Hematopoietic multipotent progenitor cell treated with erythropoietin and hydrocortisone succinate and interleukin-3 and kit ligand, for 4 days (in vitro differentiated cells): ENCODE measurements around the gene PUS1.
A peak's percentile ranks its signal among the peaks of the same experiment; 100 is the strongest.

Source experiments
- DNase-seq: peaks from one replicate; pipeline ENCODE4 v3.0.0-alpha.2; 2015

The PUS1 gene

DNA sequence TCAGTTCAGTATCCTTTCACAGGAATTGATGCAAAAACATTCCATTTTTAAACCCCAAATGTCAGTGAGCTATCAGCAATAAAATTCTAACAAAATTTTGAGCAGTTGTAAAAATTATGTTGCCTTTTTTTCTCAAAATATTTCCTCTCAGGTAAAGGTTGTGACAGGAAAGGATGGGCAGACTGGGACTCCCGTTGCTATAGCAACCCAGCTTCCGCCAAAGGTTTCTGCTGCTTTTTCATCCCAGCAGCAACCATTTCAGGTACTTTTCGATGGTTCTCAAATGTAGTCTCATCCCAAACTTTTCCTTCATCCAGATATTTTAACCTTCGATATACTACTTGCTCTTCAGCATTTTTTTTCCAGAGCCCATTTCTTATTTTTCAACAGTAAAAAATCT is 34.3 kb downstream of the PUS1 start:
- DNase-seq: no peak

DNA sequence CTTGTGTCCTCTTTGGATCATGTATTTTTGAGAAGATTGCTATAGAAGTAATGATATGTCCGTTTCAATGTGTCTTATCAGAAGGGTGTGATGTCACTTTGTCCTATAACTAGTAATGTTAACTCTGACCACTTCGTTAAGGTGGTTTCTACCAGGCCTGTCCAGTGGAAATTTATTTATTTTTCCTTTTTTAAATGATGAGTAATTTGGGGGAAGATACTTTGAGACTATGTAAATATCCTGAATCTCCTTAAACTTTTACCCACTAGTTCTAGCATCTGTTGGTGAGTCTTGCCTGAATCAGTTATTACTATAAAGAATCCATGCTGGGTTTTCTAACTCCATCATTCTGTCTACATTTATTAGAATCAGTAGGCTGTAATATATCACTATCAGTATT is 36.0 kb downstream of the PUS1 start:
- DNase-seq: no peak

DNA sequence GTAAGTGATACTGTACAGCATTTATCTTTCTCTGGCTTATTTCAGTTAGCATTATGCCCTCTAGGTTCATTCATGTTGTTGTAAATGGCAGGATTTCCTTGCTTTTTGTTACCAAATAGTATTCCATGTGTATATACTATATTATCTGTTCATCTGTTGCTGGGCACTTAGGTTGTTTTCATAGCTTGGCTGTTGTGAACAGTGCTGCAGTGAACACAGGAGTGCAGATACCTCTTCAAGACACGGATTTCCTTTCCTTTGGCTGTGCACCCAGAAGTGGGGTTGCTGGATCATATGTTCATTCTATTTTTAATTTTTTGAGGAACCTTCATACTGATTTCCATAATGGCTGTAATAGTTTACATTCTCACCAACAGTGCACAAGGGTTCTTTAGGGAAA is 42.1 kb downstream of the PUS1 start:
- DNase-seq: no peak

DNA sequence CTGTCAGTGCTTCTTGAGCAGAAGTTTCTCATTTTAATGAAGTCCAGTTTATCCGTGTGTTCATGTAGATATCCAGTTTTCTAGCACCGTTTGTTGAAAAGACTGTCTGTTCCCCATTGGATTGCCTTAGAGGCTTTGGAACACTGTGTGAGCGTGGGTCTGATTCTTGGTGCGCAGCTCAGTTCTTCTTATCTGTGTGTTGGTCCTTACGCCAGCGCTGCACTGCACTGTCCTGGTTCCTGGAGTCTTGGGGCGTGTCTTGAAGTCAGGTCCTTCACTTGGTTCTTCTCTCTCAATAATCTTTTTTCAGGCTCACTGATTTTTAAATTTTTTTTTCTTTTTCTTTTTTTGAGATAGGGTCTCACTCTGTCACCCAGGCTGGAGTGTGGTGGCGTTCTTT is 46.2 kb downstream of the PUS1 start:
- DNase-seq: no peak

DNA sequence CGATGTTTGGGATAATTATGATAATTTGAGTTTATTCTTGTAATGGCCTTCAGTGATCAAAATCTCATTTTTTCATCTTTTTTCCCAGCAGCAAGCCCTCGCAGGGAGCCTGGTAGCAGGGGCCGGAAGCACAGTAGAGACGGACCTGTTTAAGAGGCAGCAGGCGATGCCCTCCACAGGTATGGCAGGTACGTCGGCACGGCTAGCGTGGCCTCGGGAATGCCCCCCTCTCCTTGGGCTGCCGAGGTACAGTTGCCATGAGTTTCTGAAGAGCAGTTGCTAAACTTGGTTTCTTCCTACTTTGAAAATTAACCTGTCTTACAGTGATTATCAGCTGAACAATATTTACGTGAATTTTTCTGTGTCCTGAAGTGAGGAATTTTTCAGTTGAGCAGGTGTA is 50.5 kb downstream of the PUS1 start:
- no peak for DNase-seq

DNA sequence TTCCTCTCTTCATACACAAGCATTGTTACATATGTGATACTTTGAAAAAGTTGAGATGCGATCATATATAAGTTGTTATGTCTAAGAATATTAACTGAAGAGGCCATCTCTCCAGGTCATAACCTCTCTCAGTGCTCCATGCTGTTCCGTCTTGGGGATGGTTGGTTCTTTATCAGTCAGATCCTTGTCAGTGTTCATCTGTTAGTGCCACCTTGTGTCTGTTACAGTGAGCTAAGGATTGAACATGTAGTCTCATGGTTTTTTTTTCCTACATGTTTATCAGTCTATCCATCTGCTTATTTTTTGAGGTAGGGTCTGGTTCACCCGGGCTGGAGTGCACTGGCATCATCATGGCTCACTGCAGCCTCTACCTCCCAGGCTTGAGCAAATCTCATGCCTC is 51.2 kb downstream of the PUS1 start:
- DNase-seq: peak; percentile 26

DNA sequence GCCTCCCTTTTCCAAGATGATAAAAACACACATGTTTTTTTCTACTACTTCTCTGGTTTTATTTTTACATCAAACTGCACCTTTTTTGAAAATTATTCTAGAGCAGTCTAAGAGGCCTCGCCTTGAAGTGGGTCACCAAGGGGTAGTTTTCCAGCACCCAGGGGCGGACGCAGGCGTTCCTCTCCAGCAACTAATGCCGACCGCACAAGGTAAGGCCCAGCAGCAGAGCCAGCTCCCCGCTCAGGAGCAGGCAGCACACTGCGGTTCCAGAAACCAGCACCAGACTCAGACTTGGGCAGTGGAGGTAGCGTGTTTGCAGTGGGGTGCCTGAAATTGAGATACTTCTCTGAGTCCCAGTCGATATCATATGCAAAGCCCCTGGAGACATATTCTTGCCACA is 52.3 kb downstream of the PUS1 start:
- DNase-seq: no peak

DNA sequence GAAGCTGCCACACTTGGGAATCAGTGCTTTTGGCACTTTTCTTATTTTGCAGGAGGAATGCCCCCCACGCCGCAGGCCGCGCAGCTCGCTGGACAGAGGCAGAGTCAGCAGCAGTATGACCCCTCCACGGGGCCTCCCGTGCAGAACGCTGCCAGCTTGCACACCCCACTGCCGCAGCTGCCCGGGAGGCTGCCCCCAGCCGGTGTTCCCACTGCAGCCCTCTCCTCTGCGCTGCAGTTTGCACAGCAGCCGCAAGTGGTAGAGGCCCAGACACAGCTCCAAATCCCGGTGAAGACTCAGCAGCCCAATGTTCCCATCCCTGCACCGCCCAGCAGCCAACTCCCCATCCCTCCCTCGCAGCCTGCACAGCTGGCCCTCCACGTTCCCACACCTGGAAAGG is 53.0 kb downstream of the PUS1 start:
- no peak for DNase-seq

DNA sequence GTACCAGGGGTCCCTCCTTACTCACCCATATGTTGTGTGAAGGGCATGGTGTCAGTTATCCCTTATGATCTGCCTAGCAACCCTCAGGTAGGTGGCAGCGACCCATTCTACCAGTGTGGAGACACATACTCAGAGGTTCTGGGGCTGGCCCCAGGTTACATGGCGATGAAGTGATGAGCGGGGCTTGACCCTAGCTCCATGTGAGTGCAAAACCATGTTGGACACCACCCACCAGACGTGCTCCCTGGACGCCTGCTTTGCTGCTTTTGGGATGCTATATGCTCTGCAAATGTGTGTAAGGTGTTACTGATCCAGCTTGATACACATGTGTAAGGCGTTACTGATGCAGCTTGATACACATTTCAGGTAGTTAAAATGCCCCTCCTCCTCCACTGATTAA is 54.0 kb downstream of the PUS1 start:
- no peak for DNase-seq

DNA sequence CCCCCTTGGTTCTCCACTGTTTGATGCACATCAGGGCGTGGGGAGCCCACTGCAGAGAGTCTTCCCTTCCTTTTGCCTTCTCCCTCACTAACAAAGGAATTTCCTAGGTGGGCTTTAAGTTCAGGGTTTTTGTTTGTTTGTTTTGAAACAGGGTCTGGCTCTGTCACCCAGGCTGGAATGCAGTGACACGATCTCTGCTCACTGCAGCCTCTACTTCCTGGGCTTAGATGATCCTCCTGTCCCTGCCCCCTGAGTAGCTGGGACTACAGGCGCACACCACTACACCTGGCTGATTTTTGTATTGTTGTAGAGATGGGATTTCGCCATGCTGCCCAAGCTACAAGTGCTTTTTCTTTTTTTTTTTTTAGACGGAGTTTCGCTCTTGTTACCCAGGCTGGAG is 54.5 kb downstream of the PUS1 start:
- no peak for DNase-seq

DNA sequence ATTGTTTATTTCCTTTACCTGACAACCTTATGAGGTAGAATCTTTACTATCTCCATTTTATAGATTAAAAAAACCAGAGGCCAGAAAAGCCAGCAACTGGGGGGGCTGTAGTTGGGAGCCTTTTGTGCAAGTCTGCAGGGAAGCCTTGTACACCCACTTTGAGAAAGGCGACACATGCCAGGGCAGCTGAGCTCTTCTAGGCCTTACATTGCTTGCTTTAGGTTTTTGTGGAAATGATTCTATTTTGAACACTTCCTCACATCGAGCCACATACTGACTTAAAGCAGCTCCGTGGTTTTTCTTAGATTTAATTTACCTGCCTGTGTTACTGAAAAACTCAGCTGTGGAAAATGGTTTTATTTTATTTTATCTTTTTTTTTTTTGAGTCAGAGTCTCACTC is 55.3 kb downstream of the PUS1 start:
- DNase-seq: no peak

DNA sequence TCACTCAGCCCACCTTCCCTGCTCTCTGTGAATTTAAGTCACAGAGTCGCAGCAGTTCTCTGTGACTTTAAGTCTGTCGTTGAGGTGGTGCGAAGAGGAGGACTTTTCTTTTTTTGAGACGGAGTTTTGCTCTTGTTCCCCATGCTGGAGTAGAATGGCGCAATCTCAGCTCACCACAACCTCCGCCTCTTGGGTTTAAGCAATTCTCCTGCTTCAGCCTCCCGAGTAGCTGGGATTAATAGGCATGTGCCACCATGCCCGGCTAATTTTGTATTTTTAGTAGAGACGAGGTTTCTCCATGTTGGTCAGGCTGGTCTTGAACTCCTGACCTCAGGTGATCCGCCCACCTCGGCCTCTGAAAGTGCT is 56.4 kb downstream of the PUS1 start:
- DNase-seq: peak; percentile 34

DNA sequence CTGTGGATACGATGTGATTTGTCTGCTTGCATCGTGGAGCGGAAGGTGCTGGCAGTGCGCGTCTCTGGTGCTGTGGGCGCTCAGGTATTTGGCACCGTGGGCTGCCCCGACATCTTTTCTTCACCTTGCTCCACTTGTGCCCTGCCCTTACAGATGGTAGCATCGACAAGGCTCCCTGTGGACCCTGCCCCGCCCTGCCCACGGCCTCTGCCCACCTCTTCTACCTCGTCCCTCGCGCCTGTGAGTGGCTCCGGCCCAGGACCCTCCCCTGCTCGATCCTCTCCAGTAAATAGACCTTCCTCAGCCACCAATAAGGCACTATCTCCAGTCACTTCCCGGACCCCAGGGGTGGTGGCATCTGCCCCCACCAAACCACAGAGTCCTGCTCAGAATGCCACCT is 57.3 kb downstream of the PUS1 start:
- no peak for DNase-seq

DNA sequence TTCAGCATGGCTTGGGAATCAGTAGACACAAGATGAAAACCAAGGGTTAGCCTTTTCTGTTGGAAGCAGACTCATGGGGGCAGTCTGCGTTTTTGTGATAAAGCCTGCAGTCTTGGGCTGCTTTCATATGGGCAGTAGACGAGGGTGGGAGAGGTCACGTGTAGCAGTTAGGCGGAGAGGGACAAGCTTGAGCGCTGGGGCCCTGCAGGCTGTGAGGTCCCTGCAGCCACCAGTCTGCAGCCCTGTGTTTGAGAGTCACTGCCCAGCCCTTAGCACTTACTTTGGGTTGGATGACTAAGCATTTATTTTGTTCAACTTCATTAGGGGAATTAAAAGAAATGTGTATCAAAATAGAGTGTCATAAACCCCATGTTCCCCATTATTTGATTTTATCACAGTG is 57.8 kb downstream of the PUS1 start:
- DNase-seq: peak; percentile 91

DNA sequence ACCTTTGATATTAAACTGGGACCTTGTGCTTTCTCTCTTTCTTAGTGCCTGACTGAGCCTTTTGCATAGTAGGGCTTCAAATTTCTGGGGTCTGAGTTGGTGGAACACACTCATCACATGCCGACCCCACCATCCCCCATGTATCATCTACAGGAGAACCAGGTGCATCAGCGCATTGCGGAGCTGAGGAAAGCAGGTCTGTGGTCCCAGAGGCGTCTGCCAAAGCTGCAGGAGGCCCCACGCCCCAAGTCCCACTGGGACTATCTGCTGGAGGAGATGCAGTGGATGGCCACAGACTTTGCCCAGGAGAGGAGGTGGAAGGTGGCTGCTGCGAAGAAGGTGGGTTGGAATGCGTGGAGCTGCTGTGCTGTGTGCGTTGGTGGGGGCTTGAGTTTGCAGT is 58.5 kb downstream of the PUS1 start:
- DNase-seq: no peak

DNA sequence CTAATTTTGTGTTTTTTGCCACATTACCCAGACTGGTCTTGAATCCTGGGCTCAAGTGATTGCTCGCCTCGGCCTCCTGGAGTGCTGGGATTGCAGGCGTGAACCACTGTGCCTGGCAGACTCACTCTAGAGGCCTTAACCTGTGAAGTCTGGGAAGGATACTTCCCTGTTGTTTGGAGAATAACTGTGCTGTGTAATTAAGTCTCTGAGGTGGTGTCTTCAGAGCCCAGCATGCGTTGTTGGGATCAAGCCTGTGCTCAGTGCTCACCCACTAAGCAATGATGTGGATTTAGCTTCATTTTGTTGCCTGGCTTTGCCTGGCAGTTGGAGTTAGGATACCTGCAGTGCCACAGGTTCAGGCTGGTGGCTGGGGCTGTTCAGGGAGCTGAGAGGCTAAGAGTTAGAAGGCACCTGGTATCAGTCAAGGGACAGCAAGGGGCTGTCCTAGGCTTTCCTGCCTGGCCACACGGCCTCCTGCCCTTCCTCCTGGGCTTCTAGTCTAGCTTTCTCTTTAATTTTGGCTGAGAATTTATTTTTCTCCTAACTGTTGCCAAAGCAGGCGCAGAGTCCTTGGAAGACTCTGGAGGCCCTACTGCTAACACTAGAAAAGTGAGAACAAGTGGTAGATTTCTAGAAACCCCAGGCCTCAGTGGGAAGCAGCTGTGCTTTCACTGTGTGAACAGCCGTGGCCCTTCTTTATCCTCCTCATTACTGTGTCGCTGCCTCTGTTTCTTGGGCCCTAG is 59.1 kb downstream of the PUS1 start:
- DNase-seq: no peak

DNA sequence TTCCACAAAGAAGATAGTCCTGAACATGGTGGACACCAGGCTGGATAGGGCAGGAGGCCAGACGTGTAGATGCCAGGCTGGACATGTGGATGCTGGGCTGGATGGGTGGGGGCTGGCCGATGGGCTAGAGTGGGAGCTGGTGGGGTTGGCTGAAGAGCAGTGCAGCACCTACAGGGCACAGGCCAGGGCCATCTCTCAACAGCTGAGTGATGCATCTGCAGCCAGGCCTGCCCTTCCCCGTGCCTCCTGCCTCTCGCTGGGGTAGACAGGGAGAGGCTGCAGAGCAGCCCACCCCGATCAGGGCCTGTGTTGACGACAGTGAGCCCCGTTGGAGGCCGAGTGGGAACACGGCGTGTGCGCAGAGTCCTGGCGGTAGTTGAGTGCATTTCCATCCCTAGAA is 59.9 kb downstream of the PUS1 start:
- no peak for DNase-seq

DNA sequence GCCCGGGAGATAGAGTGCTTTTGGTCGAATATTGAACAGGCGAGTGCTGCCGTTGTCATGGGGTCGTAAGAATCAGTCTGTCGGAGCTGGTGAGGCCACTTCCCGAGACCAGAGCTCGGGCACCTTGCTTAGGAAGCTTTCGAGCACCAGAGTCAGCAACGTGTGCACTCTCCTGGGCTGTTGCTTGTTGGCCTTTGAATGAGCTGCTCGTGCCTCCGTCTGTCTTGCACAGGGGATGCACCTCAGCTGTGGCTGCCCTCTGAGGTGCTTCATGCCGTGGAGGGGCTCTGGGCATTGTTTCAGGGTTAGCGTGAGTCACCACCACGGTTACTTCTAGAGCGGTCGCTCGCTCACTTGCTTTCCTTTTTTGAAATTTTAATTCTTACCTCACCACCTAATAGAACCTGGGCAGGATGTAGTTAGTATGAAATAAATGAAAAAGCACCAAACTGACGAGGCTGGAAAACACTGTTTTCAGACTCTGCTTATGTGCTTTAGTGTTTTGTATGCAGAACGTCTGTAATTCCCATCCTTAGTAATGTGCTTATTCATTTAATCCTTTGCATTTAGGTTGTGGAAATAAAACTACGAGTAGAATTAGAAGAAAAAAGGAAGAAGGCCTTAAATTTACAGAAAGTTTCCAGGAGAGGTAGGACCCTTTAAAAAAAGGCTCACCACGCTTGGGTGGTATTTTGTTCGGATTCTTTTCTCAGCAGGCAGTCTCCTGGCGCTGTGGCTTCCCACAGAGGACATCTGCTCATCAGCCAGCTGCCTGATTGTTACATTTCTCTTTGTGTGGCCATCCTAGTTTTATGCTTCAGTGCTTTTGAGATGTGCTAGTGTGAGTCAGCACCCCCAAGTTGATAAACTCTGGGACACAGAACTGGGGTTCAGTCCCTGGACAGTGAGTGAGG is 61.2 kb downstream of the PUS1 start:
- no peak for DNase-seq

DNA sequence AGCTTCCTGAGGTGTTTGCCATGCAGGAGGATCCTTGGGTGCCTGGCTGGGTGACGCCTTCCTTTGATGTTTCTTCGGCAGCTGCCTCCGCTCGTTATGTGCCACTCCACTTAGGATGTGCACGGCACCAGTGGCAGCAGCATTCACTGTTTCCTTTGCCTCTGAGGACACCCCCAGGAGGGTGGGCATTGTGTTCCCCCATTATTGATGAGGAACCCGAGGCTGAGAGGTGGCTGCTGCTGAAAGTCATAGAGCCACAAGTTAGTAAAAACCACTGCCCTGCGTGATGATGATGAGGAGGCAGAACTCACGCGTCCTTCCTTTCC is 61.9 kb downstream of the PUS1 start:
- DNase-seq: no peak

DNA sequence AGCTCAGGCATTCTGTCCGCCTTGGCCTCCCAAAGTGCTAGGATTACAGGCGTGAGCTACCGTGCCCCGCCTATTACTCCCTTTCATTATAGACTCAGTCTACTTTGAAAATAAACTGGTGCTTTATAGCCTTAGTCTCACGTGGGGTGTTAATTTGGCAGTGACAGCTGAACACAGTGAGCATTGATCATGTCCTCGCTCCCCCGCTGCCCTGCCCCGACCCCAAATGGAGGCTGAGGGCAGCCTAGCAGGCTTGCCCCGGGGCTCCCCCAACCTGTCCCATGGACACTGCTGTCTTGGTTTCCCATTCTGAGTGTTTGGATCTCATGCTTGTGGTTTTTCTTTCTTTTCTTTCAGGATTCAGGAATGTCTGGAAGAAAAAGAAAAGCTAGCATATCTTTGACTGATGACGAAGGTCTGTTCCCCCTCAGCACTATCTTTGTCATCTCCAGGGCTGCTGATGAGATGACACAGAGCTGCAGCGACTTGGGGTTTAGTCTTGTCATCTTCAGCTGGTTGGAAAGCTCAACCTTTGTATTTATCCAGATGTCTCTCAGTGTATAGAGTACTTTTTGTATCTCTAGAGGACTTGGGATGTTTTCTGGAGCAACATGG is 62.8 kb downstream of the PUS1 start:
- DNase-seq: no peak

DNA sequence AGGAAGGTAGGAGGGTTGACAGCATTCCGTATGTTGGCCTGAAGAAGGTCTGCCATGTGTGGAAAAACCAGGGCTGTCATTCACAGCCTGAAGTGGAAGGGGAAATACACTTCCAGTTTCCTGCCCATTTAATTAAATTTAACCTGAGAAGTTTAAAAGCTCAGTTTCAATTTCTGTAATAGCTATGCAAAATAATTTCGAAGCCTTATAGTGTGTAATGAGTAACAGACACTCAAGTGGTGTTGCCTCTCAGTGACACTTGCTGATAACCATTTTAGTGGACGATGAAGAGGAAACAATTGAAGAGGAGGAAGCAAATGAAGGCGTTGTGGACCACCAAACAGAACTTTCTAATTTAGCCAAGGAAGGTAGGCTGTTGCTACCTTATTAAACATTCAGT is 65.5 kb downstream of the PUS1 start:
- no peak for DNase-seq
